HEK293T (cell line): Measurements from ENCODE around the gene WSB1.

ENCODE experiments used
- BHLHE40 ChIP-seq: fragments of 450-650 bp; IDR thresholded peaks from 2 replicates; pipeline ENCODE4 v1.6.1; 2016; ENCODE audit warnings: mild to moderate bottlenecking, moderate library complexity, borderline replicate concordance
- SP1 ChIP-seq: fragments of 450-650 bp; IDR thresholded peaks from 2 replicates; pipeline ENCODE4 v1.6.1; 2017
- SUZ12 ChIP-seq: fragments of 450-650 bp; IDR thresholded peaks from 2 replicates; pipeline ENCODE4 v1.6.1; 2016; ENCODE audit warnings: mild to moderate bottlenecking

DNA sequence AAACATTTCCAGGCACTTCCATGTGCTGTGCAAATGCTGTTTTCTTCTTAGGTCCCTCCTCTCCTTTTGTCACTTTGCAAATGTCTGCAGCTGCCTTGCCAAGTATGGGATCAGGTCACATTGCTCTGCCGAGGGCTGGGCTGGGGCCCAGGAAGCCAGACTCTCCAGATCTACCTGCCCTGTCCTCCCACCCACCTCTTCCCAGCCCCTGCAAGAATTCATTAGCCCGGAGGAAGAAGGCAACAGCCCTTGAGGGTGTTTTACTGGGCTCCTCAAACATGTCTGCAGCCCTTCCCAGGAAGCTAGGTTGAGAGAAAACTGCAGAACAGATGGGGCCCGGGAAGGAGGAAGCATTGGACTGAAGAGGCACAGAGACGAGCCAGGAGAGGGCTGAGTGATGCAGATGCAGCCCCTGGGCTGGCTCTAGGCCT, 47.1 kb downstream of the WSB1 start:
- no peak for TF ChIP-seq BHLHE40
- no peak for TF ChIP-seq SUZ12
- no peak for TF ChIP-seq SP1
